ENCODE measurements around the gene MRC2.
"Not testable (repeated sequence)": the region's sequence is repeated elsewhere in the genome, so short reads cannot be mapped to it uniquely, and the experiment has no call there.

MRC2 gene

GRCh38 chr17:62613095-62613494 is 14.4 kb upstream of the MRC2 start:
- DNase-seq, result not testable (repeated sequence)

GRCh38 chr17:62614142-62614541 is 13.3 kb upstream of the MRC2 start:
- DNase-seq, result no peak

DNA sequence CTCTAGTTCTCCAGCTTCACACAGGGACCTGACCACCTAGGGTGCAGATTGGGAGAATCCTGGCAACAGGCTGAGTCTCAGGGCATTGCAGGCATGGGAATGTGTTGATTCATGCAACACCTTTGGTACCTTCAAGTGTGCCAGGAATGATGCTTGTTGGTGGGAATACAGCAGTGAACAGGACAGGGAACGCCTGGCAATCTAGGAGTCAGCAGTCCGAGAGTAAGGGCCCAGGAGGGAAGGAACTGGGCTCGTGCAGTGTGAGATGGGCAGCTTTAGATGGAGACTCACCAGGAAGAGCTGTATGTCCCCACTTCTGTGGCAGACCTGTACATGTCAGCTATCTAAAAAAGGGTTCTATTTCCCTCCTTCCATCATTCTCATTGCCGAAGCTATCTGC is 12.0 kb upstream of the MRC2 start:
- no peak for DNase-seq

DNA sequence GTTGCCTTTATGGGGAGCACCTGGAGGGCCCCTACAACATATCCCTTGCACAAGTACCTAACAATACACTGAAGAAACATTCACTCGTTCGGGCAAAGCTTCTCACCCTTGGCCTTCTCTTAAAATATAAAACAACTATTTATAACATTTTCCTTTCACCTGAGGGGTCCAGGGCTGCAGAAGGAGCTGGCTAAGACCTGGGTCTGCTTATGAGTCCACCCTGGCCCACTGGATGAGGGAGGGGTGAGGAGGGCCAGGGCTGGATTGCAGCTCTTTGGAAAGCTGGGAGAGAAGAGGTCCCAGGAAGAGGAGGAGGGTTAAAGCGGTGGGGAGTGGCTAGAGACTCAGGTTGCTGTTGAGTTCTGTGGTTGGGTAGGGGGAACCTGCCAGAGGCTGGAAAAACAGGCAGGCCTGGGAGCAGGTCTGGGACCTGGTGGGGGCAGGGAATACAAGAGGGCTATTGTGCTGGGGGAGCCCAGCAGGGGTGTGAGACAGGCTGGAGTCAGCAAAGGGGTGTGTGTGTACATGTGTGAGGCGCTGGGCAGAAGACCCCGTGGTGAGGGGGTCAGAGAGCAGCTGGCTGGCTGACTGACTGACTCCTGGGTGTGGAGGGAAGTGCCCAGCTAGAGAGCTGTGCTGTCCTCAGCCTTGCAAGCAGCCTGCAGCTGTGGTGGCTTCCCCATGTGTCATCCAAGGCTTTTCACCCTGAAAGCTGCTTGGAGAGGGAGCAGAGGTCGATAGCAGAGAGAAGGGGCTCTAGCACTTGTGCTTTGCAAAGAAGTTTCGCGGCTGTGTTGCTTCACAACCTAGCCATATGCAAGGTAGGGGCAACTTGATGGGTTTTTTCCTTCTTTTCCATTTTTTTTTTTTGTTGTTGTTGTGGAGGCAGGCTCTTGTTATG is 10.2 kb upstream of the MRC2 start:
- no peak for DNase-seq

- DNase-seq, result no peak
These were observed 9.5 kb upstream of the MRC2 start for GRCh38 chr17:62617894-62618472.

DNA sequence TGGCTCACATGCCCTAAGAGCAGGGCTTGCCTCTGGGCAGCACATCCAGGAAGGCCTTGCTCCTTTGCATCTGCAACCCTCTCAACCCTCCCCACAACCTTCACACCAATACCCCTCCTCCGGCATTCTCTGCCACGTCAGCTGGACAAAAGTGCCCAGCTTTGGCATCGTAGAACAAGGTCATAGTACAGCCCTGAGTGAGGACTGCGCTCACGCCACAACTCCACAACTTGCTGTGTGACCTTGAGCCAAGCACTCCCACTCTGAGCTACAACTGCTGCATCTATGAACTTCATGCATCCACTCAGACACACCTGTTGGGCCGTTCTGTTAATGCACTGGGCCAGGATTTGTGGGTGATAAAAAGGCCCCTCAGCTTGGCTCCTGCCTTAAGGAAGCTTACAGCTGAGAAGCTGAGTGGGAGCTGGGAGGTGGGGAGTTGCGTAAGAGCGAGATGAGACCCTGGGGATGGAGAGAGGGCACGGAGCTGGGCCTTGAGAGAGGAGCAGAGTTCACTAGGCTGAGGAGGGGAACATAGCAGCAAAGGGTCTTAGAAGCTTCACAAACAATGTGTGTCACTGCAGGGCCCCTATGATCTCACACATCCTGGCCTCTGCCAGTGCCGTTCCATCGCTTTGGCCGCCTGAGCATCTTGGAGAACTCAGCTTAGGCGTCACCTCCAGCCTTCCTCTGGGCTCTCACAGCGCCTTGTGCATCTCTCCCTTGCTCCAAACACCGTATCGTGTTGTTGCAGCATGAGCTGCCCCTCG is 8.6 kb upstream of the MRC2 start:
- DNase-seq, result no peak

- no peak for DNase-seq
These were observed 7.9 kb upstream of the MRC2 start for GRCh38 chr17:62619417-62620155.

DNA sequence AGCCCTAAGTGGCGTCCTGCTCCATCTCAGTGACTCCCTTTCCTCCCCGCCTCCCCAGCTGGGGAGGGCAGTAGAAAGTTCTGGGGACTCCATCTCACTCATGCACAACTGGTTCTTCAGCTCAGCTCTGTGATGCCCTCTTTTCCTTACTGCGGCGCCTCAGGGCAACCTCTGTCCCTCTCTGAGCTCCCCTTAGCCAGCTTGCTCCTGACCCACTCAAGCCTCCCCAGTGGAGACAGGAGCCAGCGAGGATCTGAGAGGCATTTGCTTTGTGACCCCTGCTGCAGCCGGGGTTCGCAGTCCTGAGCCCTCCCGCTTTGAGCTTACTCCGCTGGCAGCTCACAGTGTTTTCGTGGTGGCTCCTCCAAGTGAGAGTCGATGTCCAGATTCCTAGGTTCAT is 6.2 kb upstream of the MRC2 start:
- DNase-seq, result no peak

DNA sequence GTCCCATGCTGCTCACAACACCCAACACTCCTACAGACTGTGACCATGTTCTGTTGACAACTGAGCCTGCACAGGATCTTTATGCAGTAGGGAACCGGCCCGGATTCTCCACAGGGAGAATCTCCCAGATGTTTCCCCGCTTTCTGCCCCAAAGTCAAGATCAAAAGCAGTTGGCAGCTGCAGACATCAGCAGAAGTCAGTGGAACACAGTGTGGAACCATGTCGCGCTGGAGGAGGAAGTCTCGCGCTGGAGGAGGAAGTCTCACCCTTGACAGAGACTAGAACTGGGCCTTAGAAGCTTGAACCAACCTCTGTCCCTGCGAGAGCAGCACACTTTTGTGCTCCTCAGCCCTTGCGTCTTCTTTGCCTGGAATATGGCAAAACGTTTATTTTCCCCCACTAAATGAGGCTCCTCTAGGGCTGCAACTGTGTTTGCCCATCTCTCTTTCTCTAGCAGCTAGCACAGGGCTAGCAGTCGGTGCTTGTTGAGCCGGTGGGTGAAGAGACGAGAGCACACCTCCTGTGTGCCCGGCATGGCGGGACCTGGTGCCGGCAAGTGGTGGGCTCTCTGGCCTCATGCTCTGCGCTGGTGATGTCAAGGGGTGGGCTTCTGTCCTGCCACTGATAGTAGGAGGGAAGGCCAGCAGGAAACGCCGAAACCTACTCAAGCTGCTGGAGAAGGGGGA is 2.1 kb upstream of the MRC2 start:
- no peak for DNase-seq

- no peak for DNase-seq
These were observed 1.6 kb upstream of the MRC2 start for GRCh38 chr17:62625870-62626200.

DNA sequence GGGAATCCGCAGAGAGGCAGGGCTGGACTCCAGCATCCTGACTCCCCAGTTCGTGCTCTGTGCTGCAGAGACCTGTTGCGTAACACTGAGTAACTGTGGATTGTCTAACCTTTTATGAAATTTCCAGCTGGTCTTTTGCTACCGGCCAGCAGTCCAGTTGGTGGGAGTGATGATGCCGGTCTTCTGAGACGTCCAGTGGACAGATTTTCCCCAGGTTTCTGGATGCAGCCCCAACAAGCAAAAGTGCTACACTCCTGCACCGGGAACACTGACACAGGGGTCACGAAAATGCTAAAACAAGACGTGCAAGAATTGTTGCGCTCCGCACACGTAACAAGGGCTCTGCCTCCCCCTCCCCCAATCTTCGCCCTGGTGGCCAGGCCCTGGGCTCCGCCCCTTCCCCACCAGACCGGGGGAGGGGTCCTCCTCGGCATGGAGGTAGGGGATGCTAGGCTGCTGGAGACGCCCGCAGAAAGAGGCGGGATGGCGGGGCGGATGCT is 701 bp upstream of the MRC2 start:
- DNase-seq, result no peak

DNA sequence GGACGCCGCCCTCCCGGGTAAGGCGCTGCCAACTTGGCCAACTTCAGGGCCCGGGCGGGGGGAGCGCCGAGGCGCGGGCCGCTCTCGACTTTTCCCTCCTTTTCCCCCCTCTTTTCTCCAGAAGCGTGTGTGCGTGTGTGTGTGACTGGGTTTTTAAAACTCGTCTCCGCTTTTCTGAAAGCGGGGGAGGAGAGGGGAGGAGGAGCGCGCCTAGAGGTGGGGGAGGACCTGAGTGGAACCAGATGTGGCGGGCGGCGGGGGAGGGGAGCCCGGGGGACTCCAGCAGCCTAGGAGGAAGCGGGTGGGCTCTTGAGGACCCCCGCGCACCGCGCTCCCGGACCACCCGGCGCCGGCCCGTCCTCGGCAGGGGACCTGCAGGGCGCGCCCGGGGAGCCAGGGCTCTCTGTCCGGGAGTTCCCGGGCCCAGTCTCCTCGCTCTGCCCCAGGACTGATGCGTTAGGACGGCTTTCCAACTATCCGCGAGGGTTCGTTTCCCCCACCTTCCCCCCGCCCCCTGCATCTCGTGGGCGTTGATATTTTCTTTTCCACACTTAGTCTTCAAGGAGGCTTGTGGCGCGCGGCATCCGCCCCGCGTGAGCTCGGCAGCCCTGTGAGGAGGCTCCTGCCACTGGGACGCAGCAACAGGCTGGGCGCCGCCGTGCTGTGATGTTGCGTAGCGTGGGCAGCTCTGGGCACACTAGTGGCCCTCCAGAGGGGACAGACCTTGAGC is 599 bp downstream of the MRC2 start:
- DNase-seq, result no peak

GRCh38 chr17:62628831-62629555 is 1.5 kb downstream of the MRC2 start:
- DNase-seq, result no peak

- no peak for DNase-seq
These were observed 2.3 kb downstream of the MRC2 start for GRCh38 chr17:62629556-62630364.

DNA sequence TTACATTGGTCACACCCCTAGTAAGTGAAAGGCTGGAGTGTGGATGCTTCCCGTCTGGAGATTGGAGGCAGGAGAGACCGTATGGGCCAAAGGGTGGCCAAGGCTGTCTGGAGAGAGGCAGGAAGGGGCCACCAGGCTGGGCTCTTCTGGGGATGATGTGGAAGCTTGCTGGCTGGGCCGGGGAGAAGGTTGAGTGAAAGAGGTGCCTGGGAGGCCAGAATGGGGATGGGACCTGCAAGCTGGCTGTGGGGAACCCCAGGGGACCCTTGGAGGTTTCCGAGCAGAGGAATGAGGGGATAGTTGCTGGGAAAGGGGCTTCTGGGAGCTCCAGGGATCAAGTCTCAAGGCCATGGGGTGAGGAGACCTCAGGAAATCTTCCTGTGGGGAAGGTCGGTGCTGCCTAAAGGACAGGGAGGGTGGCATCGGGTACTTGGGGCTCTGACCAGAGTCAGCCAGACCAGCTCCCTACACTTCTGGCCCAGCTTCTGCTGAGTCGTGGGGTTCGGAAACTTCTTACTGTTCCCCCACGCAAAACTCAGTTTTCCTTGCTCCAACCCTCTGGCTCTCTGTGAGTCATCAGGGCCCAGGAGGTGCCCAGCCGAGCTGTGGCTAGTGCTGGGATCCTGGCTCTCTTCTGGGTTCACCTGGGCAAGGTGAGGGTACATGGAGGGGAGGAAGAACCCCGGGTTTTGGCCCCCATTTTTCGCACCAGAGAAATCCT is 3.1 kb downstream of the MRC2 start:
- DNase-seq, result no peak

GRCh38 chr17:62631086-62631935 is 3.8 kb downstream of the MRC2 start:
- no peak for DNase-seq

GRCh38 chr17:62631936-62632924 is 4.8 kb downstream of the MRC2 start:
- DNase-seq, result no peak

All from KG1 (cell line).